ENCODE results near the gene MTRF1L. TPM values are rescaled to one million over a fixed set of nuclear protein-coding genes. Genes with fewer than 3 reads are reported as not detected.
A peak's percentile ranks its signal among the peaks of the same experiment; 100 is the strongest.

The MTRF1L gene
- total RNA-seq, 1 experiment from 2014 or later, result 25.5 TPM

DNA sequence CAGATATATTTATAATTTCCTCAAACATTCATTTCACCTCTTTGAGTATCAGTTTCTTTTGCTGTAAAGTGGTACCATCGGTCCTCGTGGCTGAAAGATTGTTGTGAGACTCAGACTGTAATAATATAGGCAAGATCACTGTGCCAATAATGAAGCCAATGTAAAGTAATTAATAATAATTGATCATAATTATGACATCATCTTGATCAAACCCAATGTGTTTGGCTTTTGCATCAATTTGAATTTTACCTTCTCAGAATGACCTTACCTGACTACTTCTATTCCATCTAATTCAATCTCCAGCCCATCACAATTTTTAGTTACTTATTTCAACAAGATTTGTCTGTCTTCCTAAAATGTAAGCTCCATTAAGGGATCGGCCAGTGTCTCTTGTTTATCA, 15.8 kb upstream of the MTRF1L start:
- ChIA-PET POLR2A (no interaction called here), CTCF (interaction anchor here (0.6 kb wide), 1 partner anchor 1509 kb away, joined by 9 read pairs; no protein-coding TSS in a partner anchor)
- Mint-ChIP-seq H3K36me3 (ENCODE audit: insufficient read depth, unreplicated experiment) (no peaks in the 10 kb centered on the region), H3K4me3 (ENCODE audit: unreplicated experiment) (no peak overlapping the region), H3K27ac (ENCODE audit: low read depth, unreplicated experiment) (no peak overlapping the region), H3K27me3 (ENCODE audit: insufficient read depth, unreplicated experiment) (no peaks in the 10 kb centered on the region), H3K9me3 (ENCODE audit: unreplicated experiment) (no peaks in the 10 kb centered on the region), H3K4me1 (ENCODE audit: insufficient read depth, unreplicated experiment) (no peaks in the 10 kb centered on the region)
- intact Hi-C loops (cut with micrococcal nuclease), result no loop called here
- no TSS peak for BruUV-seq (replicated peaks)
- TF ChIP-seq, protein P1, sequence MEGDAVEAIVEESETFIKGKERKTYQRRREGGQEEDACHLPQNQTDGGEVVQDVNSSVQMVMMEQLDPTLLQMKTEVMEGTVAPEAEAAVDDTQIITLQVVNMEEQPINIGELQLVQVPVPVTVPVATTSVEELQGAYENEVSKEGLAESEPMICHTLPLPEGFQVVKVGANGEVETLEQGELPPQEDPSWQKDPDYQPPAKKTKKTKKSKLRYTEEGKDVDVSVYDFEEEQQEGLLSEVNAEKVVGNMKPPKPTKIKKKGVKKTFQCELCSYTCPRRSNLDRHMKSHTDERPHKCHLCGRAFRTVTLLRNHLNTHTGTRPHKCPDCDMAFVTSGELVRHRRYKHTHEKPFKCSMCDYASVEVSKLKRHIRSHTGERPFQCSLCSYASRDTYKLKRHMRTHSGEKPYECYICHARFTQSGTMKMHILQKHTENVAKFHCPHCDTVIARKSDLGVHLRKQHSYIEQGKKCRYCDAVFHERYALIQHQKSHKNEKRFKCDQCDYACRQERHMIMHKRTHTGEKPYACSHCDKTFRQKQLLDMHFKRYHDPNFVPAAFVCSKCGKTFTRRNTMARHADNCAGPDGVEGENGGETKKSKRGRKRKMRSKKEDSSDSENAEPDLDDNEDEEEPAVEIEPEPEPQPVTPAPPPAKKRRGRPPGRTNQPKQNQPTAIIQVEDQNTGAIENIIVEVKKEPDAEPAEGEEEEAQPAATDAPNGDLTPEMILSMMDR (IDR thresholded peaks at IDR 0.05; ENCODE audit: unreplicated experiment), result no peak
- DNase-seq (ENCODE audit: unreplicated experiment), result no peak

DNA sequence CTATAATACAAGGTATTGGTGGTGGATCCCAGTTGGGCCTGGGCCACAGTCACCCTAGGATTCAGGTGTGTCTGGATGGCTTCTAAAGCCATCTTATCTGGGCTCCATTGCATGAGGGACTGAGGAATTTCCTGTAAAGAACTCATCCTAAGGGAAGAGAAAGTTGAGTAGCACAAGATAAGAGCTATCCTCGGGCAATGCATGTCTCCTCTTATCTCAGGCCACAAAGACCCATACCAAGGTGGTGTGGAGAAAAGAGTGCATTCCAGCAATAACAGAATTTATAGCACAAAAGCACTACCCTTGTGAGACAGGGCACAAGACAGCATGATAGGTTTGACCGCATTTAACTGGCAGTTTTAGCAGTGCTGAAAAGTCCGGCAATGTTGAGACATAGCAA, 14.3 kb upstream of the MTRF1L start:
- ChIA-PET POLR2A (no interaction called here), CTCF (no interaction called here)
- intact Hi-C loops (cut with micrococcal nuclease), result no loop called here
- no peak for DNase-seq (ENCODE audit: unreplicated experiment)
- Mint-ChIP-seq H3K27me3 (ENCODE audit: insufficient read depth, unreplicated experiment) (no peaks in the 10 kb centered on the region), H3K4me3 (ENCODE audit: unreplicated experiment) (no peak overlapping the region), H3K4me1 (ENCODE audit: insufficient read depth, unreplicated experiment) (no peaks in the 10 kb centered on the region), H3K27ac (ENCODE audit: low read depth, unreplicated experiment) (no peak overlapping the region), H3K9me3 (ENCODE audit: unreplicated experiment) (no peaks in the 10 kb centered on the region), H3K36me3 (ENCODE audit: insufficient read depth, unreplicated experiment) (no peaks in the 10 kb centered on the region)
- TF ChIP-seq, protein P1 (IDR thresholded peaks at IDR 0.05; ENCODE audit: unreplicated experiment), result no peak
- no TSS peak for BruUV-seq (replicated peaks)

DNA sequence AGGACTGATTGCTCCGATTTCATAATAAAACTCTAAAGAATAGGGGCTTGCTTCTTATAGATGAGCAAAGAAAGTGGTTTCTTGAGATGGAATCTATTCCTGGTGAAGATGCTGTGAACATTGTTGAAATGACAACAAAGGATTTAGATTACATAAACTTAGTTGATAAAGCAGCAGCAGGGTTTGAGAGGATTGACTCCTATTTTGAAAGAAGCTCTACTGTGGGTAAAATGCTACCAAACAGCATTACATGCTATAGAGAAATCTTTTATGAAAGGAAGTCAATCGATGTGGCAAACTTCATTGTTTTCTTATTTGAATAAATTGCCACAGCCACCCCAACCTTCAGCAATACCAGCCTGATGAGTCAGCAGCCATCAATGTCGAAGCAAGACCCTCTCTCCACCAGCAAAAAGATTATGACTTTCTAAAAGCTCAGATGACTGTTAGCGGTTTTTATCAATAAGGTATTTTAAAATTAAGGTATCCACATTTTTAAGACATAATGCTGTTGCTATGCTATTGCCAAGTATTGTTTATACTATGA, 12.7 kb upstream of the MTRF1L start:
- BruUV-seq (replicated peaks), result no TSS peak
- Mint-ChIP-seq H3K9me3 (ENCODE audit: unreplicated experiment) (no peaks in the 10 kb centered on the region), H3K27me3 (ENCODE audit: insufficient read depth, unreplicated experiment) (no peaks in the 10 kb centered on the region), H3K36me3 (ENCODE audit: insufficient read depth, unreplicated experiment) (no peaks in the 10 kb centered on the region), H3K27ac (ENCODE audit: low read depth, unreplicated experiment) (no peak overlapping the region), H3K4me3 (ENCODE audit: unreplicated experiment) (no peak overlapping the region), H3K4me1 (ENCODE audit: insufficient read depth, unreplicated experiment) (no peaks in the 10 kb centered on the region)
- TF ChIP-seq, protein P1 (IDR thresholded peaks at IDR 0.05; ENCODE audit: unreplicated experiment), result no peak
- ChIA-PET POLR2A (no interaction called here), CTCF (interaction anchor here (0.6 to 0.7 kb wide), 2 partner anchors 199 to 1442 kb away, joined by 4 read pairs; no protein-coding TSS in a partner anchor)
- peak; percentile 6 for DNase-seq (ENCODE audit: unreplicated experiment)
- intact Hi-C loops (cut with micrococcal nuclease), result no loop called here

DNA sequence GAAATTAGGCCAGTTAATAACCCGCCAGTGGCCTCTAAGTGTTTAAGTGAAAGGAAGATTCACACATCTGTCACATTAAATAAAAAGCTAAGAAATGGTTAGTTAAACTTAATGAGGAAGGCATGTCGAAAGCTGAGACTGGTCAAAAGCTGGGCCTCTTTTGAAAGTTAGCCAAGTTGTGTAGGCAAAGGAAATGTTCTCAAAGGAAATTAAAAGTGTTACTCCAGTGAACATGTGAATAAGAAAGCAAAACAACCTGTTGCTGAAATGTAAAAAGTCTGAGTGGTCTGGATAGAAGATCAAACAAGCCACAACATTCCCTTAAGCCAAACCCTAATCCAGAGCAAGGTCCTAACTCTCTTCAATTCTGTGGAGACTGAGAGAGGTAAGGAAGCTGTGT, 10.9 kb upstream of the MTRF1L start:
- BruUV-seq (replicated peaks), result no TSS peak
- no peak for DNase-seq (ENCODE audit: unreplicated experiment)
- Mint-ChIP-seq H3K9me3 (ENCODE audit: unreplicated experiment) (no peaks in the 10 kb centered on the region), H3K4me3 (ENCODE audit: unreplicated experiment) (no peak overlapping the region), H3K27me3 (ENCODE audit: insufficient read depth, unreplicated experiment) (no peaks in the 10 kb centered on the region), H3K27ac (ENCODE audit: low read depth, unreplicated experiment) (peak overlapping the region; percentile 23), H3K4me1 (ENCODE audit: insufficient read depth, unreplicated experiment) (no peaks in the 10 kb centered on the region), H3K36me3 (ENCODE audit: insufficient read depth, unreplicated experiment) (no peaks in the 10 kb centered on the region)
- CTCF ChIA-PET, result no interaction called here
- intact Hi-C loops (cut with micrococcal nuclease), result no loop called here
- POLR2A ChIA-PET, result no interaction called here
- TF ChIP-seq, protein P1 (IDR thresholded peaks at IDR 0.05; ENCODE audit: unreplicated experiment), result no peak
